Breast epithelium (tissue), 3 donors: Measurements from ENCODE around the gene ZAP70.

ENCODE experiments used
- POLR2A ChIP-seq: fragments of 450-650 bp; IDR thresholded peaks from one replicate; pipeline ENCODE4 v1.6.1; 2016; ENCODE audit warnings: antibody characterized with exemption, mild to moderate bottlenecking, moderate library complexity
- POLR2AphosphoS5 ChIP-seq, 3 donors: sonication (generic); formaldehyde crosslinking; IDR thresholded peaks; one replicate each; pipeline ENCODE4 v1.6.1; 2017; ENCODE audit warnings: antibody characterized with exemption in 3 of 3
- TF ChIP-seq, protein P1 (sequence below), 3 donors: fragments of 450-650 bp; IDR thresholded peaks; one replicate each; pipeline ENCODE4 v1.5.1; 2016 to 2017; ENCODE audit warnings: antibody characterized with exemption in 3 of 3, mild to moderate bottlenecking in 3 of 3, moderate library complexity in 3 of 3

DNA sequence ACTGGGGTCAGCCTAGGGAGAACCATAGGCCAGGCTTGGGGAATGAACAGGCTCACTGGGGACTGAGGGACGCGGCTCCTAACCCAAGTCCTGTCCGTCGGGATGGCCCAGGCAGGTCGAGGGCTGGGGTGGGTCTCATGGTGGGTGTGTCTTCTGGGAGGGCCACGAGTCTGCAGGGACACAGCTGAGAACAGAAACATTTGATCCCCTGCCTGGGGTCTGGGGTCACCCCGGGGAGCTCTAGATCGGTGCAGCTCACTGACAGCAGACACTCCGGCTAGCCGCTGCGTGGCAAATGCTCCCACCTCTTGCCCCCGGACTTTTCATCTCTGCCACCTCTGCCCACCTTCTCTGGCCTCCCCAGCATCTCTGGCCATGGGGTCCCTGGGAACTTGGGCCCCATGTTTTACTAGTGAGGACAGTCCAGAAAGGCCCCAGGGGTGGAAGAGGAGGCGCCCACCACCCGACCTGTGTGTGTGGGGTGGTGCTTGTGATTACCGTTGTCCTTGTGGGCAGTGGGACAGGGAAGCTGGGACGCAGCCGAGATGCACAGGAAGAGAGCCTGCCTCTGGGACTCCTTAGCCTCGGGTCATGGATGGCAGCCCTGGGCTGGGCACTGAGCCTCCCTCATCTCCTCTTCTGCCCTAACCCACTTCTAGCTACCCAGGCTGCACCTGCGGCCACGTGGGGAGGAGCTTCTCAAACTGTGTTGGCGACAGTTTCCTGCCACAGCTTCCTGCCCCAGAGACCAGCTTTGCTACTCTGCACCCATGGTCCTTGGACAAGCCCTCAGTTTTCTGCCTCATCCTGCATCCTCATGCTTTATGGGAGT, 4.9 kb downstream of the ZAP70 start:
- TF ChIP-seq POLR2A = no peak
- TF ChIP-seq, protein P1, sequence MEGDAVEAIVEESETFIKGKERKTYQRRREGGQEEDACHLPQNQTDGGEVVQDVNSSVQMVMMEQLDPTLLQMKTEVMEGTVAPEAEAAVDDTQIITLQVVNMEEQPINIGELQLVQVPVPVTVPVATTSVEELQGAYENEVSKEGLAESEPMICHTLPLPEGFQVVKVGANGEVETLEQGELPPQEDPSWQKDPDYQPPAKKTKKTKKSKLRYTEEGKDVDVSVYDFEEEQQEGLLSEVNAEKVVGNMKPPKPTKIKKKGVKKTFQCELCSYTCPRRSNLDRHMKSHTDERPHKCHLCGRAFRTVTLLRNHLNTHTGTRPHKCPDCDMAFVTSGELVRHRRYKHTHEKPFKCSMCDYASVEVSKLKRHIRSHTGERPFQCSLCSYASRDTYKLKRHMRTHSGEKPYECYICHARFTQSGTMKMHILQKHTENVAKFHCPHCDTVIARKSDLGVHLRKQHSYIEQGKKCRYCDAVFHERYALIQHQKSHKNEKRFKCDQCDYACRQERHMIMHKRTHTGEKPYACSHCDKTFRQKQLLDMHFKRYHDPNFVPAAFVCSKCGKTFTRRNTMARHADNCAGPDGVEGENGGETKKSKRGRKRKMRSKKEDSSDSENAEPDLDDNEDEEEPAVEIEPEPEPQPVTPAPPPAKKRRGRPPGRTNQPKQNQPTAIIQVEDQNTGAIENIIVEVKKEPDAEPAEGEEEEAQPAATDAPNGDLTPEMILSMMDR (IDR thresholded peaks at IDR 0.05) = no peak
- TF ChIP-seq POLR2AphosphoS5 (IDR thresholded peaks at IDR 0.05) = no peak
